ENCODE results near the gene HOOK1.

HOOK1 gene

GRCh38 chr1:59917026-59917784, 102.5 kb downstream of the HOOK1 start:
- TF ChIP-seq CTCF (conservative IDR thresholded peaks at IDR 0.05): no peak
- no peak overlapping the region for H3K27ac ChIP-seq

- H3K27ac ChIP-seq: no peak overlapping the region
- no peak for TF ChIP-seq CTCF (conservative IDR thresholded peaks at IDR 0.05)
Measured at GRCh38 chr1:59917785-59918180, 103.0 kb downstream of the HOOK1 start.

GRCh38 chr1:59919746-59920145, 105.0 kb downstream of the HOOK1 start:
- H3K27ac ChIP-seq: peak overlapping the region; percentile 89
- TF ChIP-seq CTCF (conservative IDR thresholded peaks at IDR 0.05): no peak

- H3K27ac ChIP-seq: peak overlapping the region; percentile 89
Measured at GRCh38 chr1:59921258-59921899, 106.6 kb downstream of the HOOK1 start.

GRCh38 chr1:59924653-59925052, 109.9 kb downstream of the HOOK1 start:
- no peak for TF ChIP-seq CTCF (conservative IDR thresholded peaks at IDR 0.05)
- H3K27ac ChIP-seq: no peak overlapping the region

All from VCaP (cell line).